Measurements from ENCODE around the gene ANAPC5. TPM values are rescaled to one million over a fixed set of nuclear protein-coding genes. Genes with fewer than 3 reads are reported as not detected.
A peak's percentile ranks its signal among the peaks of the same experiment; 100 is the strongest.

Gene ANAPC5
- total RNA-seq, 1 experiment from 2014 or later: 116 TPM

DNA sequence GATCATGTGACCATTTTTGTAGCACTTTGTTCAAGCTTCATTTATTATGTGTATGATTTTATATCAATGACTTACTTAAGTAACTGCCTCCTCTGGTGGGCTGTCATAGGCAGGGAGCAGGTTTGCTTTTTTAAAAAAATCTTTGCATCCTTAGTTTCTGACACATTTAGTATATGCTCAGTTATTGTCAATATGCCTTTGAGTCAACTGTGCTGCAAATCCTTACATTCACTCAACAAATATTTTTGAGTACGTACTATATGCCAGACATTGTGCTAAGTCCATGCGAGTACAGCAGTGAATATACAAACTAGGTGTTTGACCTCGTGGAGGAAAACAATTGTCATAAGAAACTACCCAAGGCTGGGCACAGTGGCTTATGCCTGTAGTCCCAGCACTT is 4.4 kb upstream of the ANAPC5 start (continued):
- TF ChIP-seq ZNF416 (CRISPR knock-in tag; IDR thresholded peaks at IDR 0.05): no peak

DNA sequence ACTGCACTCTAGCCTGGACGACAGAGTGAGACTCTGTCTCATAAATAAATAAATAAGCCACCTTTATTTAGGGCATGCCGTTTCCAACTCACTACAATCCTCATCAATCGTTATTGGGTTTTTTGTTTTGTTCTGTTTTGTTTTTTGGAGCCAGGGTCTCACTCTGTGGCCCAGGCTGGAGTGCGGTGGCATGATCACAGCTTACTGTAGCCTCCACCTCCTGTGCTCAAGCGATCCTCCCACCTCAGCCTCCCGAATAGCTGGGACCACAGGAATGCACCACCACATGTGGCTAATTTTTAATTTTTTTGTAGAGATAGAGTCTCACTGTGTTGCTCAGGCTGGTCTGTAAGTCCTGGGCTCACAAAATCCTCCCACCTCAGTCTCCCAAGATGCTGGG is 3.6 kb upstream of the ANAPC5 start:
- no peak overlapping the region for H3K4me3 Mint-ChIP-seq
- TF ChIP-seq, protein P1, sequence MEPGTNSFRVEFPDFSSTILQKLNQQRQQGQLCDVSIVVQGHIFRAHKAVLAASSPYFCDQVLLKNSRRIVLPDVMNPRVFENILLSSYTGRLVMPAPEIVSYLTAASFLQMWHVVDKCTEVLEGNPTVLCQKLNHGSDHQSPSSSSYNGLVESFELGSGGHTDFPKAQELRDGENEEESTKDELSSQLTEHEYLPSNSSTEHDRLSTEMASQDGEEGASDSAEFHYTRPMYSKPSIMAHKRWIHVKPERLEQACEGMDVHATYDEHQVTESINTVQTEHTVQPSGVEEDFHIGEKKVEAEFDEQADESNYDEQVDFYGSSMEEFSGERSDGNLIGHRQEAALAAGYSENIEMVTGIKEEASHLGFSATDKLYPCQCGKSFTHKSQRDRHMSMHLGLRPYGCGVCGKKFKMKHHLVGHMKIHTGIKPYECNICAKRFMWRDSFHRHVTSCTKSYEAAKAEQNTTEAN (CRISPR knock-in tag; IDR thresholded peaks at IDR 0.05): no peak
- TF ChIP-seq ZNF416 (CRISPR knock-in tag; IDR thresholded peaks at IDR 0.05): no peak
- no peak for TF ChIP-seq GTF2I (CRISPR knock-in tag; conservative IDR thresholded peaks at IDR 0.05)
- TF ChIP-seq ZNF423 (CRISPR knock-in tag; IDR thresholded peaks at IDR 0.05): no peak
- no peak for TF ChIP-seq GRHL2 (CRISPR knock-in tag; IDR thresholded peaks at IDR 0.05; ENCODE audit: insufficient replicate concordance, severe bottlenecking)
- POLR2A ChIA-PET: interaction anchor here (0.6 kb wide), 1 partner anchor 16 kb away, joined by 6 read pairs; no protein-coding TSS in a partner anchor
- peaks cover 5% of the 10 kb centered on the region; the same call in 1 of the 2 replicates for H3K4me1 Mint-ChIP-seq
- CTCF ChIA-PET: interaction anchor here (0.6 kb wide), 1 partner anchor 40 kb away, joined by 5 read pairs; no protein-coding TSS in a partner anchor
- DNase-seq (ENCODE audit: low spot score) (no peak), ATAC-seq (no peak)
- no peaks in the 10 kb centered on the region for H3K36me3 Mint-ChIP-seq
- peaks cover 3% of the 10 kb centered on the region for H3K27me3 Mint-ChIP-seq (ENCODE audit: low read depth)
- H3K9me3 Mint-ChIP-seq: no peaks in the 10 kb centered on the region
- no peak overlapping the region for H3K27ac Mint-ChIP-seq

GRCh38 chr12:121352682-121353018 is 439 bp upstream of the ANAPC5 start:
- ChIA-PET CTCF (interaction anchor here (0.8 to 2.3 kb wide), 4 partner anchors 91 to 459 kb away, joined by 3 to 8 read pairs (median 3); no protein-coding TSS in a partner anchor), POLR2A (interaction anchor here (1.3 to 2.3 kb wide), 2 partner anchors 39 to 48 kb away, joined by 3 to 9 read pairs; partner anchors contain the start of gene RNF34)
- peak overlapping the region; percentile 99 for H3K4me3 Mint-ChIP-seq
- peak overlapping the region; percentile 96 for H3K27ac Mint-ChIP-seq
- H3K4me1 Mint-ChIP-seq: peaks cover 8% of the 10 kb centered on the region
- TF ChIP-seq, protein P2, sequence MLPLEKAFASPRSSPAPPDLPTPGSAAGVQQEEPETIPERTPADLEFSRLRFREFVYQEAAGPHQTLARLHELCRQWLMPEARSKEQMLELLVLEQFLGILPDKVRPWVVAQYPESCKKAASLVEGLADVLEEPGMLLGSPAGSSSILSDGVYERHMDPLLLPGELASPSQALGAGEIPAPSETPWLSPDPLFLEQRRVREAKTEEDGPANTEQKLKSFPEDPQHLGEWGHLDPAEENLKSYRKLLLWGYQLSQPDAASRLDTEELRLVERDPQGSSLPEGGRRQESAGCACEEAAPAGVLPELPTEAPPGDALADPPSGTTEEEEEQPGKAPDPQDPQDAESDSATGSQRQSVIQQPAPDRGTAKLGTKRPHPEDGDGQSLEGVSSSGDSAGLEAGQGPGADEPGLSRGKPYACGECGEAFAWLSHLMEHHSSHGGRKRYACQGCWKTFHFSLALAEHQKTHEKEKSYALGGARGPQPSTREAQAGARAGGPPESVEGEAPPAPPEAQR (CRISPR knock-in tag; IDR thresholded peaks at IDR 0.05): no peak
- TF ChIP-seq ETV6 (CRISPR knock-in tag; IDR thresholded peaks at IDR 0.05): 0 out of 2 replicates have a peak, but pooled peaks have one; percentile 8
- TF ChIP-seq, protein P3, sequence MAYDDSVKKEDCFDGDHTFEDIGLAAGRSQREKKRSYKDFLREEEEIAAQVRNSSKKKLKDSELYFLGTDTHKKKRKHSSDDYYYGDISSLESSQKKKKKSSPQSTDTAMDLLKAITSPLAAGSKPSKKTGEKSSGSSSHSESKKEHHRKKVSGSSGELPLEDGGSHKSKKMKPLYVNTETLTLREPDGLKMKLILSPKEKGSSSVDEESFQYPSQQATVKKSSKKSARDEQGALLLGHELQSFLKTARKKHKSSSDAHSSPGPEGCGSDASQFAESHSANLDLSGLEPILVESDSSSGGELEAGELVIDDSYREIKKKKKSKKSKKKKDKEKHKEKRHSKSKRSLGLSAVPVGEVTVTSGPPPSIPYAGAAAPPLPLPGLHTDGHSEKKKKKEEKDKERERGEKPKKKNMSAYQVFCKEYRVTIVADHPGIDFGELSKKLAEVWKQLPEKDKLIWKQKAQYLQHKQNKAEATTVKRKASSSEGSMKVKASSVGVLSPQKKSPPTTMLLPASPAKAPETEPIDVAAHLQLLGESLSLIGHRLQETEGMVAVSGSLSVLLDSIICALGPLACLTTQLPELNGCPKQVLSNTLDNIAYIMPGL (CRISPR knock-in tag; IDR thresholded peaks at IDR 0.05): 0 out of 2 replicates have a peak, but pooled peaks have one; percentile 1
- peak; percentile 65 for ATAC-seq
- 0 out of 2 replicates have a peak, but pooled peaks cover 2% of the 10 kb centered on the region for H3K36me3 Mint-ChIP-seq
- no peak for DNase-seq (ENCODE audit: low spot score)
- peaks cover 2% of the 10 kb centered on the region for H3K27me3 Mint-ChIP-seq (ENCODE audit: low read depth)
- no peaks in the 10 kb centered on the region for H3K9me3 Mint-ChIP-seq

GRCh38 chr12:121346747-121347146 is 5.5 kb downstream of the ANAPC5 start:
- Mint-ChIP-seq H3K36me3 (peaks cover 41% of the 10 kb centered on the region), H3K27me3 (ENCODE audit: low read depth) (no peaks in the 10 kb centered on the region), H3K27ac (no peak overlapping the region), H3K4me3 (no peak overlapping the region), H3K9me3 (no peaks in the 10 kb centered on the region), H3K4me1 (peaks cover 4% of the 10 kb centered on the region)
- ChIA-PET POLR2A (no interaction called here), CTCF (no interaction called here)
- DNase-seq (ENCODE audit: low spot score): no peak
- TF ChIP-seq RELA (CRISPR knock-in tag; IDR thresholded peaks at IDR 0.05; ENCODE audit: borderline replicate concordance) (no peak), NR3C1 (CRISPR knock-in tag; conservative IDR thresholded peaks at IDR 0.05; ENCODE audit: low read depth) (no peak), ESRRA (CRISPR knock-in tag; IDR thresholded peaks at IDR 0.05; ENCODE audit: borderline replicate concordance) (no peak)
- TF ChIP-seq, protein P4, sequence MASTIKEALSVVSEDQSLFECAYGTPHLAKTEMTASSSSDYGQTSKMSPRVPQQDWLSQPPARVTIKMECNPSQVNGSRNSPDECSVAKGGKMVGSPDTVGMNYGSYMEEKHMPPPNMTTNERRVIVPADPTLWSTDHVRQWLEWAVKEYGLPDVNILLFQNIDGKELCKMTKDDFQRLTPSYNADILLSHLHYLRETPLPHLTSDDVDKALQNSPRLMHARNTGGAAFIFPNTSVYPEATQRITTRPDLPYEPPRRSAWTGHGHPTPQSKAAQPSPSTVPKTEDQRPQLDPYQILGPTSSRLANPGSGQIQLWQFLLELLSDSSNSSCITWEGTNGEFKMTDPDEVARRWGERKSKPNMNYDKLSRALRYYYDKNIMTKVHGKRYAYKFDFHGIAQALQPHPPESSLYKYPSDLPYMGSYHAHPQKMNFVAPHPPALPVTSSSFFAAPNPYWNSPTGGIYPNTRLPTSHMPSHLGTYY (CRISPR knock-in tag; IDR thresholded peaks at IDR 0.05): no peak
- TF ChIP-seq, protein P5, sequence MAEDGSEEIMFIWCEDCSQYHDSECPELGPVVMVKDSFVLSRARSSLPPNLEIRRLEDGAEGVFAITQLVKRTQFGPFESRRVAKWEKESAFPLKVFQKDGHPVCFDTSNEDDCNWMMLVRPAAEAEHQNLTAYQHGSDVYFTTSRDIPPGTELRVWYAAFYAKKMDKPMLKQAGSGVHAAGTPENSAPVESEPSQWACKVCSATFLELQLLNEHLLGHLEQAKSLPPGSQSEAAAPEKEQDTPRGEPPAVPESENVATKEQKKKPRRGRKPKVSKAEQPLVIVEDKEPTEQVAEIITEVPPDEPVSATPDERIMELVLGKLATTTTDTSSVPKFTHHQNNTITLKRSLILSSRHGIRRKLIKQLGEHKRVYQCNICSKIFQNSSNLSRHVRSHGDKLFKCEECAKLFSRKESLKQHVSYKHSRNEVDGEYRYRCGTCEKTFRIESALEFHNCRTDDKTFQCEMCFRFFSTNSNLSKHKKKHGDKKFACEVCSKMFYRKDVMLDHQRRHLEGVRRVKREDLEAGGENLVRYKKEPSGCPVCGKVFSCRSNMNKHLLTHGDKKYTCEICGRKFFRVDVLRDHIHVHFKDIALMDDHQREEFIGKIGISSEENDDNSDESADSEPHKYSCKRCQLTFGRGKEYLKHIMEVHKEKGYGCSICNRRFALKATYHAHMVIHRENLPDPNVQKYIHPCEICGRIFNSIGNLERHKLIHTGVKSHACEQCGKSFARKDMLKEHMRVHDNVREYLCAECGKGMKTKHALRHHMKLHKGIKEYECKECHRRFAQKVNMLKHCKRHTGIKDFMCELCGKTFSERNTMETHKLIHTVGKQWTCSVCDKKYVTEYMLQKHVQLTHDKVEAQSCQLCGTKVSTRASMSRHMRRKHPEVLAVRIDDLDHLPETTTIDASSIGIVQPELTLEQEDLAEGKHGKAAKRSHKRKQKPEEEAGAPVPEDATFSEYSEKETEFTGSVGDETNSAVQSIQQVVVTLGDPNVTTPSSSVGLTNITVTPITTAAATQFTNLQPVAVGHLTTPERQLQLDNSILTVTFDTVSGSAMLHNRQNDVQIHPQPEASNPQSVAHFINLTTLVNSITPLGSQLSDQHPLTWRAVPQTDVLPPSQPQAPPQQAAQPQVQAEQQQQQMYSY (CRISPR knock-in tag; IDR thresholded peaks at IDR 0.05): no peak
- TF ChIP-seq, protein P6, sequence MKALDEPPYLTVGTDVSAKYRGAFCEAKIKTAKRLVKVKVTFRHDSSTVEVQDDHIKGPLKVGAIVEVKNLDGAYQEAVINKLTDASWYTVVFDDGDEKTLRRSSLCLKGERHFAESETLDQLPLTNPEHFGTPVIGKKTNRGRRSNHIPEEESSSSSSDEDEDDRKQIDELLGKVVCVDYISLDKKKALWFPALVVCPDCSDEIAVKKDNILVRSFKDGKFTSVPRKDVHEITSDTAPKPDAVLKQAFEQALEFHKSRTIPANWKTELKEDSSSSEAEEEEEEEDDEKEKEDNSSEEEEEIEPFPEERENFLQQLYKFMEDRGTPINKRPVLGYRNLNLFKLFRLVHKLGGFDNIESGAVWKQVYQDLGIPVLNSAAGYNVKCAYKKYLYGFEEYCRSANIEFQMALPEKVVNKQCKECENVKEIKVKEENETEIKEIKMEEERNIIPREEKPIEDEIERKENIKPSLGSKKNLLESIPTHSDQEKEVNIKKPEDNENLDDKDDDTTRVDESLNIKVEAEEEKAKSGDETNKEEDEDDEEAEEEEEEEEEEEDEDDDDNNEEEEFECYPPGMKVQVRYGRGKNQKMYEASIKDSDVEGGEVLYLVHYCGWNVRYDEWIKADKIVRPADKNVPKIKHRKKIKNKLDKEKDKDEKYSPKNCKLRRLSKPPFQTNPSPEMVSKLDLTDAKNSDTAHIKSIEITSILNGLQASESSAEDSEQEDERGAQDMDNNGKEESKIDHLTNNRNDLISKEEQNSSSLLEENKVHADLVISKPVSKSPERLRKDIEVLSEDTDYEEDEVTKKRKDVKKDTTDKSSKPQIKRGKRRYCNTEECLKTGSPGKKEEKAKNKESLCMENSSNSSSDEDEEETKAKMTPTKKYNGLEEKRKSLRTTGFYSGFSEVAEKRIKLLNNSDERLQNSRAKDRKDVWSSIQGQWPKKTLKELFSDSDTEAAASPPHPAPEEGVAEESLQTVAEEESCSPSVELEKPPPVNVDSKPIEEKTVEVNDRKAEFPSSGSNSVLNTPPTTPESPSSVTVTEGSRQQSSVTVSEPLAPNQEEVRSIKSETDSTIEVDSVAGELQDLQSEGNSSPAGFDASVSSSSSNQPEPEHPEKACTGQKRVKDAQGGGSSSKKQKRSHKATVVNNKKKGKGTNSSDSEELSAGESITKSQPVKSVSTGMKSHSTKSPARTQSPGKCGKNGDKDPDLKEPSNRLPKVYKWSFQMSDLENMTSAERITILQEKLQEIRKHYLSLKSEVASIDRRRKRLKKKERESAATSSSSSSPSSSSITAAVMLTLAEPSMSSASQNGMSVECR (CRISPR knock-in tag; IDR thresholded peaks at IDR 0.05; ENCODE audit: borderline replicate concordance): no peak
- ATAC-seq: no peak
